CD14-positive monocyte (primary cell): ENCODE data around the gene CEP97. TPM values are rescaled to one million over a fixed set of nuclear protein-coding genes. Genes with fewer than 3 reads are reported as not detected.
"Not testable (repeated sequence)": the region's sequence is repeated elsewhere in the genome, so short reads cannot be mapped to it uniquely, and the experiment has no call there.

Experiments used
- DNase-seq, 3 donors: peaks; one replicate each; pipeline ENCODE4 v3.0.0-alpha.2; 2011 to 2022
- H2AFZ ChIP-seq: 2 replicates; pipeline ENCODE4 v1.6.0; 2012; ENCODE audit warnings: mild to moderate bottlenecking, low read depth, low read length, inconsistent platforms; ENCODE audit not compliant: insufficient read depth, poor library complexity, severe bottlenecking
- H3K27ac ChIP-seq, 2 donors: 1 replicate in 1 of 2; 2 replicates in 1 of 2; pipeline ENCODE4 v1.5.1; 2012 to 2013; ENCODE audit warnings: low read length in 2 of 2, control low read depth in 1 of 2, inconsistent platforms in 1 of 2, low read depth in 1 of 2, mild to moderate bottlenecking in 1 of 2
- H3K27me3 ChIP-seq, 2 donors: one replicate each; pipeline versions ENCODE4 v1.6.0 to v1.6.1; 2011 to 2013; ENCODE audit warnings: low read length in 2 of 2; ENCODE audit not compliant: control insufficient read depth in 2 of 2, insufficient read depth in 2 of 2
- H3K36me3 ChIP-seq, 2 donors: replicated peaks in 1 of 2; 1 replicate in 1 of 2; 2 replicates in 1 of 2; pipeline versions ENCODE4 v1.5.1 to v1.6.1; 2012 to 2013; ENCODE audit warnings: low read length in 2 of 2, control low read depth in 1 of 2, inconsistent platforms in 1 of 2, mild to moderate bottlenecking in 1 of 2; ENCODE audit not compliant: insufficient read depth in 2 of 2, control insufficient read depth in 1 of 2
- H3K4me1 ChIP-seq, 2 donors: 1 replicate in 1 of 2; 2 replicates in 1 of 2; pipeline versions ENCODE4 v1.5.1 to v1.6.1; 2012 to 2013; ENCODE audit warnings: low read length in 2 of 2, control low read depth in 1 of 2, inconsistent platforms in 1 of 2, mild to moderate bottlenecking in 1 of 2, moderate library complexity in 1 of 2; ENCODE audit not compliant: insufficient read depth in 2 of 2, control insufficient read depth in 1 of 2
- H3K4me2 ChIP-seq: replicated peaks from 2 replicates; pipeline ENCODE3; 2012; ENCODE audit warnings: low read length, moderate library complexity, mild to moderate bottlenecking; ENCODE audit not compliant: poor library complexity, severe bottlenecking; ENCODE audit errors: extremely low read depth
- H3K4me3 ChIP-seq, 3 experiments: fragments of 200-600 bp in 1 of 3; sonication (generic) in 1 of 3; replicated peaks in 1 of 3; 1 replicate in 2 of 3; 2 replicates in 1 of 3; pipeline ENCODE4 v1.5.1; 2011 to 2013; ENCODE audit warnings: low read length in 3 of 3, mild to moderate bottlenecking in 3 of 3, control low read depth in 2 of 3, low read depth in 2 of 3, inconsistent platforms in 1 of 3, moderate library complexity in 1 of 3
- H3K79me2 ChIP-seq: 2 replicates; pipeline ENCODE4 v1.6.0; 2012; ENCODE audit warnings: mild to moderate bottlenecking, control low read depth, inconsistent platforms, low read length, moderate library complexity; ENCODE audit not compliant: insufficient read depth
- H3K9ac ChIP-seq: 2 replicates; pipeline ENCODE4 v1.6.0; 2017; ENCODE audit warnings: low read length, mild to moderate bottlenecking; ENCODE audit not compliant: insufficient read depth, poor library complexity, severe bottlenecking
- H3K9me3 ChIP-seq, 2 donors: replicated peaks in 1 of 2; 1 replicate in 1 of 2; 2 replicates in 1 of 2; pipeline versions ENCODE4 v1.5.1 to v1.6.1; 2012 to 2013; ENCODE audit warnings: low read length in 2 of 2, control low read depth in 1 of 2; ENCODE audit not compliant: control insufficient read depth in 1 of 2, insufficient read depth in 1 of 2
- H4K20me1 ChIP-seq: 2 replicates; pipeline ENCODE4 v1.6.0; 2012; ENCODE audit warnings: mild to moderate bottlenecking, low read length, control low read depth, moderate library complexity; ENCODE audit not compliant: insufficient read depth
- H3K27ac Mint-ChIP-seq, 7 donors: one replicate each; pipeline ENCODE4 v1.8.0; 2020; ENCODE audit warnings: mild to moderate bottlenecking in 7 of 7, mixed read lengths in 7 of 7, moderate library complexity in 6 of 7, inconsistent platforms in 2 of 7
- H3K27me3 Mint-ChIP-seq, 3 donors: one replicate each; pipeline ENCODE4 v1.8.0; 2021 to 2022; ENCODE audit warnings: low read depth in 3 of 3, mild to moderate bottlenecking in 3 of 3, mixed read lengths in 3 of 3, moderate library complexity in 3 of 3, inconsistent platforms in 1 of 3
- H3K36me3 Mint-ChIP-seq, 2 donors: one replicate each; pipeline ENCODE4 v1.8.0; 2020; ENCODE audit warnings: mixed read lengths in 2 of 2, inconsistent platforms in 1 of 2, mild to moderate bottlenecking in 1 of 2
- H3K4me1 Mint-ChIP-seq: one replicate; pipeline ENCODE4 v1.8.0; 2020; ENCODE audit warnings: mild to moderate bottlenecking, mixed read lengths
- H3K4me3 Mint-ChIP-seq, 2 donors: one replicate each; pipeline ENCODE4 v1.8.0; 2020; ENCODE audit warnings: mild to moderate bottlenecking in 2 of 2, mixed read lengths in 2 of 2, moderate library complexity in 1 of 2
- H3K9me3 Mint-ChIP-seq, 7 donors: one replicate each; pipeline ENCODE4 v1.8.0; 2020 to 2022; ENCODE audit warnings: mixed read lengths in 7 of 7, mild to moderate bottlenecking in 6 of 7, moderate library complexity in 6 of 7, inconsistent platforms in 2 of 7
- WGBS: methylation state at CpG from one replicate; pipeline ENCODE4 v1.1.5; 2013; ENCODE audit warnings: missing lambda C conversion rate; ENCODE audit not compliant: insufficient coverage; 5-methylcytosine and 5-hydroxymethylcytosine counted together
- intact Hi-C, 2 donors: fragments of 100-400 bp; cut with micrococcal nuclease; formaldehyde crosslinking; loops; one replicate each; pipeline versions ENCODE4 v1.15.0 to v1.15.1; 2023
- polyA plus RNA-seq, 3 donors: library from polyadenylated mRNA; depleted of rRNA in 1 of 3; unstranded in 2 of 3; stranded (reverse) in 1 of 3; fragments of 300-500 nt in 2 of 3; fragments of >200 nt in 1 of 3; fragmentation: Illumina TruSeq in 2 of 3; gene quantifications; 1 replicate in 2 of 3; 2 replicates in 1 of 3; pipeline ENCODE4 v1.2.3, GENCODE V29; 2012 to 2021
- TF ChIP-seq, protein P1 (sequence below): fragments of 200-600 bp; IDR thresholded peaks from one replicate; pipeline ENCODE4 v1.8.0; 2022; ENCODE audit warnings: antibody characterized with exemption, mild to moderate bottlenecking

CEP97 gene
- polyA plus RNA-seq, 3 donors, result 0.79 to 1.7 (median 1.5) TPM

DNA sequence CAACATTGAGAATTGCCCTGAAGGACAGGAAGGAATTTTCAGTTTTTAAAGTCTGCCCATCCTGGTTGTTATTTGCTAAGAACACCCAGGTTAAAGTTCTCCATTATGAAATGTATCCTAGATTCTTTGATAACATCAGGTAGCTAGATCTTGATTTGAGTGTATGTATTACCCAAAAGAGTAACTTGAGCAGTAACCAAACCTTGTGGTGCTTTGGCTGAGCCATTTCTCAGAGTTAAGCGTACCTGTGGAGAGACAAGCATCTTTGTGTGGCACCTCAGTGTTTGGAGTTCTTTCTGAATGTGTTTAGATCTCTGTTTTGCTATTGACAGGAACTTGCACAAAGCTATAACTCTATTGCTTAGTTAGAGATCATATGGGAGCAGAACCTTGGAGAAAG is 20.4 kb downstream of the CEP97 start:
- Histone ChIP-seq H4K20me1 (no peaks in the 10 kb centered on the region), H3K4me1 (no peaks in the 10 kb centered on the region), H3K4me3 (no peak overlapping the region), H3K36me3 (no peaks in the 10 kb centered on the region), H2AFZ (no peak overlapping the region), H3K4me2 (no peak overlapping the region), H3K9ac (no peak overlapping the region), H3K79me2 (no peaks in the 10 kb centered on the region), H3K9me3 (no peaks in the 10 kb centered on the region), H3K27ac (no peak overlapping the region), H3K27me3 (no peaks in the 10 kb centered on the region)
- WGBS, result no CpG with 5 or more reads among the region's 1 CpG
- TF ChIP-seq, protein P1, sequence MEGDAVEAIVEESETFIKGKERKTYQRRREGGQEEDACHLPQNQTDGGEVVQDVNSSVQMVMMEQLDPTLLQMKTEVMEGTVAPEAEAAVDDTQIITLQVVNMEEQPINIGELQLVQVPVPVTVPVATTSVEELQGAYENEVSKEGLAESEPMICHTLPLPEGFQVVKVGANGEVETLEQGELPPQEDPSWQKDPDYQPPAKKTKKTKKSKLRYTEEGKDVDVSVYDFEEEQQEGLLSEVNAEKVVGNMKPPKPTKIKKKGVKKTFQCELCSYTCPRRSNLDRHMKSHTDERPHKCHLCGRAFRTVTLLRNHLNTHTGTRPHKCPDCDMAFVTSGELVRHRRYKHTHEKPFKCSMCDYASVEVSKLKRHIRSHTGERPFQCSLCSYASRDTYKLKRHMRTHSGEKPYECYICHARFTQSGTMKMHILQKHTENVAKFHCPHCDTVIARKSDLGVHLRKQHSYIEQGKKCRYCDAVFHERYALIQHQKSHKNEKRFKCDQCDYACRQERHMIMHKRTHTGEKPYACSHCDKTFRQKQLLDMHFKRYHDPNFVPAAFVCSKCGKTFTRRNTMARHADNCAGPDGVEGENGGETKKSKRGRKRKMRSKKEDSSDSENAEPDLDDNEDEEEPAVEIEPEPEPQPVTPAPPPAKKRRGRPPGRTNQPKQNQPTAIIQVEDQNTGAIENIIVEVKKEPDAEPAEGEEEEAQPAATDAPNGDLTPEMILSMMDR, result no peak
- Mint-ChIP-seq H3K36me3 (peaks cover 1 to 9% of the 10 kb centered on the region in 2 donors), H3K4me1 (peaks cover 2% of the 10 kb centered on the region), H3K4me3 (no peak overlapping the region), H3K27ac (peak overlapping the region in 1 of 7 donors; percentile 18), H3K27me3 (no peaks in the 10 kb centered on the region), H3K9me3 (peaks cover 0 to 8% (median 5%) of the 10 kb centered on the region in 7 donors)
- no peak for DNase-seq
- intact Hi-C loops, result no loop called here

DNA sequence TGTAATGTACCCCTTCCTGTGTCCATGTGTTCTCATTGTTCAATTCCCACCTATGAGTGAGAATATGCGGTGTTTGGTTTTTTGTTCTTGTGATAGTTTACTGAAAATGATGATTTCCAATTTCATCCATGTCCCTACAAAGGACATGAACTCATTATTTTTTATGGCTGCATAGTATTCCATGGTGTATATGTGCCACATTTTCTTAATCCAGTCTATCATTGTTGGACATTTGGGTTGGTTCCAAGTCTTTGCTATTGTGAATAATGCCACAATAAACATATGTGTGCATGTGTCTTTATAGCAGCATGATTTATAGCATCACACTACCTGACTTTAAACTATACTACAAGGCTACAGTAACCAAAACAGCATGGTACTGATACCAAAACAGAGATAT is 21.5 kb downstream of the CEP97 start:
- no CpG with 5 or more reads among the region's 1 CpG for WGBS
- H3K79me2 ChIP-seq, H3K4me3 ChIP-seq, H3K4me1 Mint-ChIP-seq, H4K20me1 ChIP-seq, DNase-seq, intact Hi-C loops, H3K9me3 ChIP-seq, H3K4me3 Mint-ChIP-seq, H3K27ac Mint-ChIP-seq, H3K27me3 ChIP-seq, H3K4me1 ChIP-seq, H3K4me2 ChIP-seq, H3K36me3 ChIP-seq, H3K27me3 Mint-ChIP-seq, H3K9ac ChIP-seq, H2AFZ ChIP-seq, H3K27ac ChIP-seq: not testable (repeated sequence)
- H3K36me3 Mint-ChIP-seq, result peaks cover 6 to 13% of the 10 kb centered on the region in 2 donors
- peaks cover under 1 to 11% (median 6%) of the 10 kb centered on the region in 7 donors for H3K9me3 Mint-ChIP-seq

DNA sequence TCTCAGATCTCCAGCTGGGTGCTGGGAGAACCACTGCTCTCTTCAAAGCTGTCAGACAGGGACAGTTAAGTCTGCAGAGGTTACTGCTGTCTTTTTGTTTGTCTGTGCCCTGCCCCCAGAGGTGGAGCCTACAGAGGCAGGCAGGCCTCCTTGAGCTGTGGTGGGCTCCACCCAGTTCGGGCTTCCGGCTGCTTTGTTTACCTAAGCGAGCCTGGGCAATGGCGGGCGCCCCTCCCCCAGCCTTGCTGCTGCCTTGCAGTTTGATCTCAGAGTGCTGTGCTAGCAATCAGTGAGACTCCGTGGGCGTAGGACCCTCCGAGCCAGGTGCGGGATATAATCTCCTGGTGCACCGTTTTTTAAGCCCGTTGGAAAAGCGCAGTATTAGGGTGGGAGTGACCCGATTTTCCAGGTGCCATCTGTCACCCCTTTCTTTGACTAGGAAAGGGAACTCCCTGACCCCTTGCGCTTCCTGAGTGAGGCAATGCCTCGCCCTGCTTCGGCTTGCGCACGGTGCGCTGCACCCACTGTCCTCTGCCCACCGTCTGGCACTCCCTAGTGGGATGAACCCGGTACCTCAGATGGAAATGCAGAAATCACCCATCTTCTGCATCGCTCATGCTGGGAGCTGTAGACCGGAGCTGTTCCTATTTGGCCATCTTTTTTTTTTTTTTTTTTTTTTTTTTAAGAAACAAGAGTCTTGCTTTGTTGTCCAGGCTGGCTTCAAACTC is 29.1 kb downstream of the CEP97 start:
- H3K4me3 Mint-ChIP-seq, H3K79me2 ChIP-seq, H3K27me3 Mint-ChIP-seq, H3K9me3 ChIP-seq, DNase-seq, H3K27me3 ChIP-seq, intact Hi-C loops, H2AFZ ChIP-seq, H3K9ac ChIP-seq, H4K20me1 ChIP-seq, H3K4me1 Mint-ChIP-seq, H3K27ac ChIP-seq, H3K4me1 ChIP-seq, H3K4me2 ChIP-seq, H3K4me3 ChIP-seq: not testable (repeated sequence)
- H3K36me3 ChIP-seq, result peaks cover 21 to 47% of the 10 kb centered on the region in 2 donors
- Mint-ChIP-seq H3K9me3 (peaks cover 6 to 19% (median 15%) of the 10 kb centered on the region in 7 donors), H3K27ac (peak overlapping the region in 1 of 7 donors; percentile 40), H3K36me3 (peaks cover 54 to 73% of the 10 kb centered on the region in 2 donors)
- WGBS, result no CpG with 5 or more reads among the region's 23 CpGs
